Gastrocnemius medialis (tissue), 4 donors: ENCODE results near the gene ACSBG1. TPM values are rescaled to one million over a fixed set of nuclear protein-coding genes. Genes with fewer than 3 reads are reported as not detected.
A peak's percentile ranks its signal among the peaks of the same experiment; 100 is the strongest.

Experiments used
- ATAC-seq, 2 donors: fragments of 150-250 bp; one replicate each; pipeline ENCODE4 v1.9.1; 2016
- DNase-seq, 2 donors: peaks; one replicate each; pipeline ENCODE4 v3.0.0-alpha.2; 2019
- H3K27ac ChIP-seq, 4 donors: fragments of 200-600 bp; sonication (generic); 1 replicate in 1 of 4; 2 replicates in 3 of 4; pipeline ENCODE4 v1.5.1; 2016 to 2018; ENCODE audit warnings: mild to moderate bottlenecking in 2 of 4, moderate library complexity in 1 of 4
- H3K27me3 ChIP-seq, 3 donors: fragments of 200-600 bp; sonication (generic) in 2 of 3; 1 replicate in 1 of 3; 2 replicates in 2 of 3; pipeline versions ENCODE4 v1.5.1 to v1.6.0; 2016 to 2019; ENCODE audit warnings: mild to moderate bottlenecking in 1 of 3, moderate library complexity in 1 of 3
- H3K36me3 ChIP-seq, 2 donors: fragments of 200-600 bp; sonication (generic) in 1 of 2; one replicate each; pipeline ENCODE4 v1.5.1; 2017 to 2018
- H3K4me1 ChIP-seq, 2 donors: fragments of 200-600 bp; sonication (generic) in 1 of 2; one replicate each; pipeline ENCODE4 v1.5.1; 2016 to 2017; ENCODE audit warnings: mild to moderate bottlenecking in 2 of 2
- H3K4me3 ChIP-seq, 4 donors: fragments of 200-600 bp; sonication (generic) in 3 of 4; 1 replicate in 1 of 4; 2 replicates in 3 of 4; pipeline ENCODE4 v1.5.1; 2016 to 2019; ENCODE audit warnings: mild to moderate bottlenecking in 2 of 4
- H3K9me3 ChIP-seq, 3 donors: fragments of 200-600 bp; sonication (generic) in 2 of 3; 1 replicate in 1 of 3; 2 replicates in 2 of 3; pipeline ENCODE4 v1.5.1; 2016 to 2019
- CTCF ChIP-seq, 5 experiments: fragments of 450-650 bp in 3 of 5; fragments of 200-600 bp in 2 of 5; sonication (generic) in 2 of 5; IDR thresholded peaks in 4 of 5; conservative IDR thresholded peaks in 1 of 5; 1 replicate in 4 of 5; 2 replicates in 1 of 5; pipeline ENCODE4 v1.5.1; 2016 to 2019; ENCODE audit warnings: antibody characterized with exemption in 5 of 5, mild to moderate bottlenecking in 3 of 5, moderate library complexity in 3 of 5
- POLR2A ChIP-seq, 2 donors: fragments of 450-650 bp; IDR thresholded peaks; one replicate each; pipeline ENCODE4 v1.6.1; 2017; ENCODE audit warnings: antibody characterized with exemption in 2 of 2, mild to moderate bottlenecking in 2 of 2, moderate library complexity in 2 of 2
- in situ Hi-C, 4 donors: fragments of 200-750 bp; cut with MboI; loops; one replicate each; pipeline versions ENCODE4 v1.15.0 to v1.8.0; 2017; ENCODE audit warnings: low sequenced_read_pairs in 4 of 4
- intact Hi-C: fragments of 100-400 bp; cut with DNase I; formaldehyde crosslinking; loops from one replicate; pipeline ENCODE4 v1.15.1; 2023; ENCODE audit warnings: low total_unique reads
- total RNA-seq, 4 donors: library from RNA; depleted of rRNA; stranded (reverse); fragments of >200 nt; gene quantifications; one replicate each; pipeline versions ENCODE4 v1.1.0 to v1.2.3, GENCODE V29; 2016

Gene ACSBG1
- total RNA-seq, 4 donors from 2014 or later: 1.9 TPM; not detected in 3

- no peak for DNase-seq
- intact Hi-C loops (no loop called here), in situ Hi-C loops (no loop called here)
- Histone ChIP-seq H3K4me1 (peaks cover 0 to 10% of the 10 kb centered on the region in 2 donors), H3K36me3 (no peaks in the 10 kb centered on the region), H3K27me3 (no peaks in the 10 kb centered on the region), H3K4me3 (no peak overlapping the region), H3K27ac (no peak overlapping the region), H3K9me3 (no peaks in the 10 kb centered on the region)
- no peak for ATAC-seq
- TF ChIP-seq CTCF (IDR thresholded peaks at IDR 0.05 in 4 of 5, conservative IDR thresholded peaks at IDR 0.05 in 1 of 5) (no peak), POLR2A (IDR thresholded peaks at IDR 0.05) (no peak)
Observed at GRCh38 chr15:78222745-78223395, 11.5 kb downstream of the ACSBG1 start.

DNA sequence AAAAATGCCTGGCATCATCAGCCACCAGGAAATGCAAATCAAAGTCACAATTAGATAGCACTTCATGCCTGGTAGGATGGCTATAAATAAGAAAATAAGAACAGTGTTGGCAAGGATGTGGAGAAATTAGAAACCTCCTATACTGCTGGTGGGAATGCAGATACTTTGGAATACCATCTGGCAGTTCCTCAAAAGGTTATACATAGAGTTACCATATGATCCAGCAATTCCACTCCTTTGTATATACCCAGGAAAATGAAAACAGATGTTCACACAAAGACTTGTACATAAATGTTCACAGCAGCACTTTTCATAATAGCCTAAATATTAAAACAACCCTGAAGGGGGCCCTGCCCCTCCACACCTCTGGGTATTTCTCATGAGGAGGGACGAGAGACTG is 13.7 kb downstream of the ACSBG1 start:
- no peaks in the 10 kb centered on the region for H3K36me3 ChIP-seq
- no peak overlapping the region for H3K4me3 ChIP-seq
- in situ Hi-C loops: no loop called here
- TF ChIP-seq POLR2A (IDR thresholded peaks at IDR 0.05) (no peak), CTCF (IDR thresholded peaks at IDR 0.05 in 4 of 5, conservative IDR thresholded peaks at IDR 0.05 in 1 of 5) (no peak)
- DNase-seq: no peak
- H3K4me1 ChIP-seq: peaks cover 18 to 29% of the 10 kb centered on the region in 2 donors
- intact Hi-C loops: no loop called here
- no peak for ATAC-seq
- H3K27ac ChIP-seq: peak overlapping the region in 1 of 4 donors; percentile 57
- H3K9me3 ChIP-seq: no peaks in the 10 kb centered on the region
- no peaks in the 10 kb centered on the region for H3K27me3 ChIP-seq

DNA sequence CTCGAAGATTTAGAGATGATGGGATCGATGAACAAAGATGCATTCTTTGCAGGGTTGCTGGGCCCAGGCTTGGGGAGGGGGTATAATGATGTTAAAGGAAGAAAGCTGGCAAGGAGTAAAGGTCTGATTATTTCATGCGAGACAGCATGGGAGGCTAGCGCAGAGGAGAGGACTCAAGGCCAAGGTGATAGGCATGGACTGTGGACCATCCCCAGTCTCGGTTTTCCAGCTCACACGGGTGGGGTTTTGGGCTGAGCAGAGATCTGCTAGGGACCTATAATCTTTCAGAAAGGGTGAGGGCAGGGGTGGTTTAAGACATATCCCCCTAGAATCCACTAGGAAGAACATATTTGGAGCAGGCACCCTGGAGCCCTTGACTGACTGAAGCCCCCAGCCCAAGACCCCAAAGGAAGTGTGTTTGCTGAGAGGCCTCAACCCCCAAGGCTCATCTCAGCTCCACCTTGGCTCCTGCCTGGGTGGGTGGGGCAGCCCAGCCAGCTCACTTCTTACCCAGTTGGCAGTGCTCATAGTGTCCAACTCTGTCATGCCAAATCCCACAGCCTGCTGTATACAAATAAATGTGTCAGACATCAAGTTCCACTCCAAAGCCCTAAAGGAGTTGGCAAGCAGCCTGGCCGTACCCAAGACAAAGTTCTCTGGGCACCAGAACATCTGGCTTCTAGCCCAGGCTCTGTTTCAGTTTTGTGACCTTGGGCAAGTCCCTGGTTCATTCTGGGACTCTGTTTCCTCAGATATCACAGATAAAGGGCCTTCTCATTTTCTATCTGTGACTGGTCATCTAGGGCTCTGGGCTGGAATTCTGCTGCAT is 17.9 kb downstream of the ACSBG1 start:
- no peak overlapping the region for H3K4me3 ChIP-seq
- ATAC-seq (peak; percentile 73 to 85), DNase-seq (peak; percentile 89 to 93)
- TF ChIP-seq POLR2A (IDR thresholded peaks at IDR 0.05) (no peak), CTCF (IDR thresholded peaks at IDR 0.05 in 4 of 5, conservative IDR thresholded peaks at IDR 0.05 in 1 of 5) (no peak)
- in situ Hi-C loops (no loop called here), intact Hi-C loops (no loop called here)
- H3K27me3 ChIP-seq: no peaks in the 10 kb centered on the region
- no peaks in the 10 kb centered on the region for H3K36me3 ChIP-seq
- peak overlapping the region; percentile 81 to 85 (median 82) for H3K27ac ChIP-seq
- no peaks in the 10 kb centered on the region for H3K9me3 ChIP-seq
- peaks cover 51 to 64% of the 10 kb centered on the region in 2 donors for H3K4me1 ChIP-seq

DNA sequence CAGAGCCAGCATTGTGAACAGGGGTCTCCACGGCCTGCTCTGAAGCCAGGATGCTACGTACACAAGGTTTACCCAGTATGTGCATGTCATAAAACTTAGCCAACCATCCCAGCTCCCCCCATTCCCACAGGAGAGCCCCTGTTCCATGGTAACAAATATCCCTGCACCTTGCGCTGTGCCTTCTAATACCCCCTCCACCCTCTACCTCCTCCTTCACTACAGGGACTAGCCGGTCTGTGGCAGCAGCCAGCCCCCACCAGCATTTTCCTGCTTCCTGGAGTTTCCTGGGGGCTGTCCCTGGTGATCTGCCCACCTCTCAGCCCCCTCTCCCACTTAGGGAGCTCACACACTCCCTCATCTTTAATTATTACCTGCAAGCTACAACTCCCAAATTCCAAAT is 20.4 kb downstream of the ACSBG1 start:
- TF ChIP-seq CTCF (IDR thresholded peaks at IDR 0.05 in 4 of 5, conservative IDR thresholded peaks at IDR 0.05 in 1 of 5): no peak
- no peak for TF ChIP-seq POLR2A (IDR thresholded peaks at IDR 0.05)
- intact Hi-C loops (no loop called here), in situ Hi-C loops (no loop called here)
- Histone ChIP-seq H3K27ac (peak overlapping the region; percentile 81 to 85 (median 82)), H3K27me3 (no peaks in the 10 kb centered on the region), H3K9me3 (no peaks in the 10 kb centered on the region), H3K4me1 (peaks cover 76 to 79% of the 10 kb centered on the region in 2 donors), H3K4me3 (no peak overlapping the region), H3K36me3 (no peaks in the 10 kb centered on the region)
- no peak for DNase-seq
- ATAC-seq: no peak
